ENCODE results near the gene GART. TPM values are rescaled to one million over a fixed set of nuclear protein-coding genes. Genes with fewer than 3 reads are reported as not detected.

The GART gene
- total and polyA plus RNA-seq, 2 of the 8 experiments (the other 6 are each of a cell fraction or from before 2014, with no cell fraction given) = 23.1 to 231 TPM

DNA sequence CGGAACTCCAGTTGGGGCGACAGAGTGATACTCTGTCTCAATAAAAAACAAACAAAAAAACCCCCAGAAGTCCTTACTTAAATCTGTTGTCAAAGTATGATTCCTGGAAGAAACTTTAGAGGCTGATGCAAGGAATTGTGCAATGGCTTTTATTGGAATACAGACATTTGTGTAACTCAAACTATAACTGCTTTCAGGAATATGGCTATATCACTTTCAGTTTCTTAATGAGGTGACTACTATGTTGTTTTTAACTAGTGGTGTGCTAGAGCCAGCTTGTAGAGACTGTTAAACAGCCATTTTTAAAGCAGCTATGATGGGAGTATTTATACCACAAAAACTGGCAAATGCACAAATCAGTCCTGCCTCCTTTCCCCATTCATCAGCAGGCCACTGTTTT, 27.7 kb downstream of the GART start:
- POLR2A ChIA-PET (ENCODE audit: partially characterized antibody) = interaction anchor here (1.2 to 2.5 kb wide), 6 partner anchors 8 to 34 kb away, joined by 3 to 14 read pairs (median 4); partner anchors contain the start of gene TMEM50B
- Histone ChIP-seq H3K56ac (replicated peaks; ENCODE audit: insufficient read length, low read depth, low read length) (no peak overlapping the region), H3K27ac (ENCODE audit: low read depth, low read length) (no peak overlapping the region), H4K8ac (ENCODE audit: extremely low read depth, insufficient read depth, low read length) (no peak overlapping the region), H4K5ac (ENCODE audit: insufficient read length, low read depth, low read length) (no peak overlapping the region), H3K4me3 (ENCODE audit: extremely low read depth in 1 of 4, insufficient read depth in 2 of 4, low read depth in 3 of 4, low read length in 4 of 4) (no peak overlapping the region), H2BK120ac (replicated peaks; ENCODE audit: low read depth, low read length) (no peak overlapping the region), H2BK12ac (ENCODE audit: low read depth, low read length) (no peak overlapping the region), H3K4me2 (ENCODE audit: insufficient read depth in 1 of 2, low read depth in 2 of 2, low read length in 2 of 2) (no peak overlapping the region), H3K79me1 (ENCODE audit: low read depth, low read length) (no peaks in the 10 kb centered on the region; the same call in 1 of the 2 replicates), H3K18ac (ENCODE audit: extremely low read depth, low read length) (no peak overlapping the region), H3K4ac (replicated peaks; ENCODE audit: insufficient read length, low read depth, low read length) (no peak overlapping the region), H3K27me3 (replicated peaks in 1 of 4; ENCODE audit: control insufficient read depth in 3 of 4, extremely low read depth in 1 of 4, insufficient read depth in 3 of 4, low read length in 3 of 4) (no peaks in the 10 kb centered on the region), H2BK5ac (ENCODE audit: low read depth, low read length) (no peak overlapping the region), H2AK5ac (ENCODE audit: low read depth, low read length) (no peak overlapping the region), H3K36me3 (ENCODE audit: control insufficient read depth in 2 of 4, insufficient read depth in 4 of 4, low read length in 3 of 4) (peaks cover 17 to 95% (median 73%) of the 10 kb centered on the region in 4 experiments), H4K20me1 (replicated peaks in 1 of 2; ENCODE audit: control insufficient read depth in 1 of 2, insufficient read depth in 2 of 2, low read length in 2 of 2) (peaks cover 0 to 6% of the 10 kb centered on the region in 2 experiments), H4K91ac (replicated peaks; ENCODE audit: insufficient read length, low read length) (no peak overlapping the region), H3K79me2 (ENCODE audit: control insufficient read depth in 1 of 2, insufficient read depth in 2 of 2, low read length in 2 of 2) (no peaks in the 10 kb centered on the region), H3K4me1 (replicated peaks in 1 of 4; ENCODE audit: control insufficient read depth in 3 of 4, insufficient read depth in 4 of 4, low read length in 3 of 4) (no peaks in the 10 kb centered on the region), H2BK20ac (ENCODE audit: low read length) (no peak overlapping the region), H3K23me2 (ENCODE audit: low read depth, low read length) (no peaks in the 10 kb centered on the region), H2AFZ (ENCODE audit: low read length) (no peak overlapping the region), H3K23ac (ENCODE audit: insufficient read length) (no peak overlapping the region), H3K9me3 (ENCODE audit: insufficient read depth in 2 of 2, low read depth in 1 of 2, low read length in 1 of 2) (no peaks in the 10 kb centered on the region), H3K9ac (replicated peaks in 1 of 4; ENCODE audit: extremely low read depth in 1 of 4, low read depth in 3 of 4, low read length in 3 of 4) (no peak overlapping the region), H3K14ac (ENCODE audit: insufficient read length) (no peak overlapping the region), H2BK15ac (ENCODE audit: low read length) (no peak overlapping the region)
- CTCF ChIA-PET (ENCODE audit: partially characterized antibody) = interaction anchor here (1.1 to 1.3 kb wide), 2 partner anchors 32 to 54 kb away, joined by 3 read pairs; no protein-coding TSS in a partner anchor
- FAIRE-seq (no peak), DNase-seq (ENCODE audit: low read depth in 1 of 2, low spot score in 2 of 2) (no peak)
- no peak for TF ChIP-seq TAF1 (IDR thresholded peaks at IDR 0.05; ENCODE audit: low read depth, low read length)
- TF ChIP-seq SRF (IDR thresholded peaks at IDR 0.05; ENCODE audit: low read depth, low read length) = no peak
- WGBS, 2 experiments (ENCODE audit: extremely low coverage in 1 of 2, insufficient coverage in 1 of 2, insufficient read length in 1 of 2, insufficient replicate concordance in 2 of 2, low coverage in 1 of 2, low lambda C conversion rate in 2 of 2, missing lambda C conversion rate in 1 of 2) = 91% methylated on average over 2 of the region's 2 CpGs; no CpG with 5 or more reads in 1 of the 2 experiments
